ENCODE results near the gene SOWAHB.

GRCh38 chr4:76896614-76897535 lies 1.1 kb downstream of the SOWAHB start:
- TF ChIP-seq POLR2AphosphoS5 (IDR thresholded peaks at IDR 0.05; ENCODE audit: borderline replicate concordance, low read depth, low read length) = no peak
- TF ChIP-seq EZH2 (IDR thresholded peaks at IDR 0.05) = no peak
